ENCODE data around the gene NPEPL1. TPM values are rescaled to one million over a fixed set of nuclear protein-coding genes. Genes with fewer than 3 reads are reported as not detected.

Gene NPEPL1
- total RNA-seq, 1 donor from 2014 or later = 43.2 TPM

- Mint-ChIP-seq H3K36me3 (ENCODE audit: unreplicated experiment) (peaks cover 5% of the 10 kb centered on the region), H3K4me3 (ENCODE audit: unreplicated experiment) (no peak overlapping the region), H3K4me1 (ENCODE audit: low read depth, unreplicated experiment) (no peaks in the 10 kb centered on the region), H3K27ac (ENCODE audit: unreplicated experiment) (no peak overlapping the region), H3K9me3 (ENCODE audit: unreplicated experiment) (peaks cover 5% of the 10 kb centered on the region), H3K27me3 (ENCODE audit: unreplicated experiment) (peaks cover 8% of the 10 kb centered on the region)
- no peak for TF ChIP-seq CTCF (IDR thresholded peaks at IDR 0.05; ENCODE audit: partially characterized antibody, unreplicated experiment)
- no peak for DNase-seq
These were observed 52.2 kb downstream of the NPEPL1 start for GRCh38 chr20:58744836-58745235.

- Mint-ChIP-seq H3K9me3 (ENCODE audit: unreplicated experiment) (peaks cover 2% of the 10 kb centered on the region), H3K4me1 (ENCODE audit: low read depth, unreplicated experiment) (no peaks in the 10 kb centered on the region), H3K36me3 (ENCODE audit: unreplicated experiment) (peaks cover under 1% of the 10 kb centered on the region), H3K4me3 (ENCODE audit: unreplicated experiment) (no peak overlapping the region), H3K27me3 (ENCODE audit: unreplicated experiment) (peaks cover 10% of the 10 kb centered on the region), H3K27ac (ENCODE audit: unreplicated experiment) (no peak overlapping the region)
- TF ChIP-seq CTCF (IDR thresholded peaks at IDR 0.05; ENCODE audit: partially characterized antibody, unreplicated experiment) = no peak
- no peak for DNase-seq
These were observed 52.8 kb downstream of the NPEPL1 start for GRCh38 chr20:58745391-58745790.

GRCh38 chr20:58746620-58747019 is 54.0 kb downstream of the NPEPL1 start:
- no peak overlapping the region for H3K4me3 Mint-ChIP-seq (ENCODE audit: unreplicated experiment)
- no peak for DNase-seq
- peaks cover 1% of the 10 kb centered on the region for H3K9me3 Mint-ChIP-seq (ENCODE audit: unreplicated experiment)
- H3K27ac Mint-ChIP-seq (ENCODE audit: unreplicated experiment) = no peak overlapping the region
- H3K36me3 Mint-ChIP-seq (ENCODE audit: unreplicated experiment) = no peaks in the 10 kb centered on the region
- H3K4me1 Mint-ChIP-seq (ENCODE audit: low read depth, unreplicated experiment) = no peaks in the 10 kb centered on the region
- TF ChIP-seq CTCF (IDR thresholded peaks at IDR 0.05; ENCODE audit: partially characterized antibody, unreplicated experiment) = no peak
- H3K27me3 Mint-ChIP-seq (ENCODE audit: unreplicated experiment) = peaks cover 9% of the 10 kb centered on the region

- Mint-ChIP-seq H3K9me3 (ENCODE audit: unreplicated experiment) (peaks cover 1% of the 10 kb centered on the region), H3K4me3 (ENCODE audit: unreplicated experiment) (no peak overlapping the region), H3K27ac (ENCODE audit: unreplicated experiment) (no peak overlapping the region), H3K27me3 (ENCODE audit: unreplicated experiment) (peaks cover 6% of the 10 kb centered on the region), H3K4me1 (ENCODE audit: low read depth, unreplicated experiment) (no peaks in the 10 kb centered on the region), H3K36me3 (ENCODE audit: unreplicated experiment) (no peaks in the 10 kb centered on the region)
- no peak for DNase-seq
- no peak for TF ChIP-seq CTCF (IDR thresholded peaks at IDR 0.05; ENCODE audit: partially characterized antibody, unreplicated experiment)
These were observed 54.6 kb downstream of the NPEPL1 start for GRCh38 chr20:58747211-58747610.

- DNase-seq = no peak
- Mint-ChIP-seq H3K36me3 (ENCODE audit: unreplicated experiment) (no peaks in the 10 kb centered on the region), H3K4me3 (ENCODE audit: unreplicated experiment) (no peak overlapping the region), H3K9me3 (ENCODE audit: unreplicated experiment) (peaks cover 1% of the 10 kb centered on the region), H3K27ac (ENCODE audit: unreplicated experiment) (no peak overlapping the region), H3K27me3 (ENCODE audit: unreplicated experiment) (peaks cover 6% of the 10 kb centered on the region), H3K4me1 (ENCODE audit: low read depth, unreplicated experiment) (no peaks in the 10 kb centered on the region)
- TF ChIP-seq CTCF (IDR thresholded peaks at IDR 0.05; ENCODE audit: partially characterized antibody, unreplicated experiment) = no peak
These were observed 56.0 kb downstream of the NPEPL1 start for GRCh38 chr20:58748618-58749017.
